CD4-positive, alpha-beta T cell (primary cell): ENCODE data around the gene GJA4. TPM values are rescaled to one million over a fixed set of nuclear protein-coding genes. Genes with fewer than 3 reads are reported as not detected.

Experiments
- ATAC-seq: fragments of 200-7000 bp; cut with Tn5 transposase; one replicate; pipeline ENCODE4 v1.10.0; 2022; ENCODE audit warnings: mild to moderate bottlenecking; ENCODE audit not compliant: poor library complexity
- CTCF ChIA-PET: fragments of 350-600 bp; sonication (Branson Sonifier 250); formaldehyde crosslinking; loops from one replicate; lab custom pipeline; 2021; ENCODE audit warnings: antibody characterized with exemption, inconsistent platforms; lab: Charles Lee
- POLR2A ChIA-PET: fragments of 350-600 bp; sonication (Branson Sonifier 250); formaldehyde crosslinking; loops from one replicate; lab custom pipeline; 2021; ENCODE audit warnings: antibody characterized with exemption, inconsistent platforms; lab: Charles Lee
- DNase-seq, 14 experiments: peaks; one replicate each; pipeline ENCODE4 v3.0.0-alpha.2; 2013 to 2020; ENCODE audit warnings: mixed read lengths in 2 of 14
- H3K27ac ChIP-seq, 2 donors: one replicate each; pipeline versions ENCODE4 v1.5.1 to v1.7.0; 2013; ENCODE audit warnings: low read length in 2 of 2, low read depth in 1 of 2, mild to moderate bottlenecking in 1 of 2
- H3K27me3 ChIP-seq, 2 experiments: 1 replicate in 1 of 2; 2 replicates in 1 of 2; pipeline versions ENCODE4 v1.6.1 to v1.7.0; 2013; ENCODE audit warnings: low read length in 2 of 2, control low read depth in 1 of 2, mild to moderate bottlenecking in 1 of 2, moderate library complexity in 1 of 2; ENCODE audit not compliant: insufficient read depth in 2 of 2, control insufficient read depth in 1 of 2
- H3K36me3 ChIP-seq: one replicate; pipeline ENCODE4 v1.6.1; 2013; ENCODE audit warnings: low read length, control low read depth; ENCODE audit not compliant: insufficient read depth
- H3K4me1 ChIP-seq: one replicate; pipeline ENCODE4 v1.6.1; 2013; ENCODE audit warnings: low read length, control low read depth; ENCODE audit not compliant: insufficient read depth
- H3K4me3 ChIP-seq: one replicate; pipeline ENCODE4 v1.5.1; 2013; ENCODE audit warnings: mild to moderate bottlenecking, low read length, moderate library complexity
- H3K9me3 ChIP-seq, 2 experiments: 1 replicate in 1 of 2; 2 replicates in 1 of 2; pipeline versions ENCODE4 v1.6.1 to v1.7.0; 2013; ENCODE audit warnings: low read length in 2 of 2, mild to moderate bottlenecking in 2 of 2, control low read depth in 1 of 2, moderate library complexity in 1 of 2; ENCODE audit not compliant: control insufficient read depth in 1 of 2, insufficient read depth in 1 of 2
- H3K27ac Mint-ChIP-seq: one replicate; pipeline ENCODE4 v1.8.0; 2020; ENCODE audit warnings: mixed read lengths
- H3K27me3 Mint-ChIP-seq: one replicate; pipeline ENCODE4 v1.8.0; 2021; ENCODE audit warnings: mixed read lengths
- H3K36me3 Mint-ChIP-seq: one replicate; pipeline ENCODE4 v1.8.0; 2021; ENCODE audit warnings: low read depth, mixed read lengths
- H3K4me1 Mint-ChIP-seq: one replicate; pipeline ENCODE4 v1.8.0; 2021; ENCODE audit warnings: low read depth, mixed read lengths
- H3K4me3 Mint-ChIP-seq: one replicate; pipeline ENCODE4 v1.8.0; 2020; ENCODE audit warnings: mild to moderate bottlenecking, mixed read lengths
- H3K9me3 Mint-ChIP-seq: one replicate; pipeline ENCODE4 v1.8.0; 2020; ENCODE audit warnings: mixed read lengths
- intact Hi-C, 2 experiments: fragments of 100-400 bp; cut with DNase I in 1 of 2; cut with micrococcal nuclease in 1 of 2; formaldehyde crosslinking; loops; one replicate each; pipeline versions ENCODE4 v1.15.1 to v1.9.0; 2023 to 2025; cut with DNase I, micrococcal nuclease
- total RNA-seq, 174 experiments: library from RNA in 2 of 174; stranded (reverse) in 2 of 174; gene quantifications; one replicate each; pipeline ENCODE4 v1.2.3 and lab custom pipeline; 2021 to 2026
- TF ChIP-seq, protein P1 (sequence below): fragments of 200-600 bp; IDR thresholded peaks from one replicate; pipeline ENCODE4 v1.8.0; 2022; ENCODE audit warnings: antibody characterized with exemption, mild to moderate bottlenecking

GJA4 gene
- total RNA-seq, 2 experiments from 2014 or later = not detected

DNA sequence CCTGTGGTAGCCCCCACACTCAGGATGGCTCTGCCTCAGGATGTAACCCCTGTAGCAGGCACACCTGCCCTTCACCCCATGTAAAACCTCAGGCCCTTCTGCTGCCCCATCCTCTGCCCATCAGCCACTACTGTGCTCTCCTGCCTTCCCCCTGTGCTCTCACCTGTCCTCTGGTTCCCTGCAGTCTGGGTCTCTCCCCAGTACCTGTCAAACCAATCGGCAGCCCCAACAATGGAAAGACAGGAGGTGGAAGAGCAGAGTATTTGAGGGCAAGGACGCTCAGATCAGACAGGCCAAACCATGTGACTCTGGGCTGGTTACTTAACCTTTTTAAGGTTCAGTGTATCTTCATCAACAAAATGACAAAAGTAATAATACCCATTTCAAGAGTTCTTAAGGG, 35.8 kb downstream of the GJA4 start:
- Mint-ChIP-seq H3K4me1 (no peaks in the 10 kb centered on the region), H3K4me3 (no peak overlapping the region), H3K9me3 (no peaks in the 10 kb centered on the region), H3K27ac (no peak overlapping the region), H3K36me3 (no peaks in the 10 kb centered on the region), H3K27me3 (no peaks in the 10 kb centered on the region)
- ChIA-PET CTCF (no interaction called here), POLR2A (no interaction called here)
- H3K27ac ChIP-seq = no peak overlapping the region
- DNase-seq (no peak), ATAC-seq (no peak)
- H3K27me3 ChIP-seq = no peaks in the 10 kb centered on the region
- intact Hi-C loops = no loop called here
- no peak overlapping the region for H3K4me3 ChIP-seq
- no peaks in the 10 kb centered on the region for H3K4me1 ChIP-seq
- no peaks in the 10 kb centered on the region for H3K36me3 ChIP-seq
- TF ChIP-seq, protein P1, sequence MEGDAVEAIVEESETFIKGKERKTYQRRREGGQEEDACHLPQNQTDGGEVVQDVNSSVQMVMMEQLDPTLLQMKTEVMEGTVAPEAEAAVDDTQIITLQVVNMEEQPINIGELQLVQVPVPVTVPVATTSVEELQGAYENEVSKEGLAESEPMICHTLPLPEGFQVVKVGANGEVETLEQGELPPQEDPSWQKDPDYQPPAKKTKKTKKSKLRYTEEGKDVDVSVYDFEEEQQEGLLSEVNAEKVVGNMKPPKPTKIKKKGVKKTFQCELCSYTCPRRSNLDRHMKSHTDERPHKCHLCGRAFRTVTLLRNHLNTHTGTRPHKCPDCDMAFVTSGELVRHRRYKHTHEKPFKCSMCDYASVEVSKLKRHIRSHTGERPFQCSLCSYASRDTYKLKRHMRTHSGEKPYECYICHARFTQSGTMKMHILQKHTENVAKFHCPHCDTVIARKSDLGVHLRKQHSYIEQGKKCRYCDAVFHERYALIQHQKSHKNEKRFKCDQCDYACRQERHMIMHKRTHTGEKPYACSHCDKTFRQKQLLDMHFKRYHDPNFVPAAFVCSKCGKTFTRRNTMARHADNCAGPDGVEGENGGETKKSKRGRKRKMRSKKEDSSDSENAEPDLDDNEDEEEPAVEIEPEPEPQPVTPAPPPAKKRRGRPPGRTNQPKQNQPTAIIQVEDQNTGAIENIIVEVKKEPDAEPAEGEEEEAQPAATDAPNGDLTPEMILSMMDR = no peak
- H3K9me3 ChIP-seq = peaks cover 0 to 4% of the 10 kb centered on the region in 2 experiments

DNA sequence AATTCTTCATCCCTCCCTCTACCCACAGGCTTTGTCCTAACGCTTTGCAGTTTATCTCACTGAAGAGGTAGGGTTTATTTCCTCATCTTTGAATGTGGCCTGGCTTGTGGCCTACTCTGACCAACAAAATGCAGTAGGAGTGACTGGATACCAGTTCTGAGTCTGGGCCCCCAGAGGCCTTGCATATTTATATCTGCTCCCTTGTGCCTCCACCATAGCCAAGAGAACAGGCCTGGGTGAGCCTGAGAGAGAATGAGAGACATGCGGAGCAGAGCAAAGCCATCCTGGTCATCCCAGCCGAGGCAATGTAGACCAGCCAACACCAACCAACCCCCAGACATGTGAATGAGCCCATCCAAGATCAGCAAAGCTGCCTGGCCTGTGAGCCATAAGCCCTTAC, 36.5 kb downstream of the GJA4 start:
- Histone ChIP-seq H3K27me3 (no peaks in the 10 kb centered on the region), H3K4me3 (no peak overlapping the region), H3K27ac (no peak overlapping the region), H3K36me3 (no peaks in the 10 kb centered on the region), H3K9me3 (peaks cover 0 to 4% of the 10 kb centered on the region in 2 experiments), H3K4me1 (no peaks in the 10 kb centered on the region)
- Mint-ChIP-seq H3K4me3 (no peak overlapping the region), H3K27me3 (no peaks in the 10 kb centered on the region), H3K9me3 (no peaks in the 10 kb centered on the region), H3K36me3 (no peaks in the 10 kb centered on the region), H3K27ac (no peak overlapping the region), H3K4me1 (no peaks in the 10 kb centered on the region)
- ATAC-seq = no peak
- ChIA-PET POLR2A (no interaction called here), CTCF (no interaction called here)
- TF ChIP-seq, protein P1 = no peak
- intact Hi-C loops = no loop called here
- DNase-seq = no peak

DNA sequence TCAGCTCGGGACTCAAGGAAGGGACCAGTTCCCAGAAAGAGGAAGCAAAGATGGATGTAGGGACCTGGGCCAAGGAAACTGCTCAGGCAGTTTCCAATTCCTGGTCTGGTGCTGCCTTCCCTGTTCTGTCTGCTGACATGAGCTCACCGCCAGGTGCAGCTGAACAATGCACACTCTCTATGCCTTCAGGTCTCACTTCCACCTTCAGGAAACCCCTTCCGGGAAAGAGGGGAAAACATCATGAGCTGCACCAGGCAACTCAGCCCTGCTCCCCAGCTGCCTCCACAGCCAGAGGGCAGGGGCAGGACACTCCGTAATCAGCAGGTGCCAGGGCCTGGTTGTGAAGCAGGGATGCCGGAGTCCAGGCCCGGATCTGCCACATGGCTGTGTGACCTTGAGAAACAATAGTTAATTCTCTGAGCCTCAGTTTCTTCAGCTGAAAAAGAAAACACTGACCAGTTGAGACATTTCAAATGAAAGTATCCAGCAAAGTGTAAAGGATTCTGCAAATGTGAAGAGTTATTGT, 39.0 kb downstream of the GJA4 start:
- H3K4me1 ChIP-seq = no peaks in the 10 kb centered on the region
- DNase-seq (no peak), ATAC-seq (no peak)
- no peaks in the 10 kb centered on the region for H3K9me3 ChIP-seq
- H3K27me3 ChIP-seq = no peaks in the 10 kb centered on the region
- TF ChIP-seq, protein P1 = no peak
- H3K36me3 ChIP-seq = no peaks in the 10 kb centered on the region
- H3K36me3 Mint-ChIP-seq = no peaks in the 10 kb centered on the region
- no peak overlapping the region for H3K4me3 Mint-ChIP-seq
- H3K27ac ChIP-seq = no peak overlapping the region
- intact Hi-C loops = no loop called here
- H3K27ac Mint-ChIP-seq = no peak overlapping the region
- H3K27me3 Mint-ChIP-seq = no peaks in the 10 kb centered on the region
- CTCF ChIA-PET = no interaction called here
- no peaks in the 10 kb centered on the region for H3K4me1 Mint-ChIP-seq
- no peak overlapping the region for H3K4me3 ChIP-seq
- POLR2A ChIA-PET = no interaction called here
- H3K9me3 Mint-ChIP-seq = no peaks in the 10 kb centered on the region
